GM21619 (cell line): ENCODE data around the gene PLK5.
"Not testable (repeated sequence)": the region's sequence is repeated elsewhere in the genome, so short reads cannot be mapped to it uniquely, and the experiment has no call there.

Experiments
- ATAC-seq: cut with Tn5 transposase; IDR thresholded peaks from one replicate; pipeline ENCODE4 v1.9.1; 2021; ENCODE audit not compliant: unreplicated experiment

The PLK5 gene

DNA sequence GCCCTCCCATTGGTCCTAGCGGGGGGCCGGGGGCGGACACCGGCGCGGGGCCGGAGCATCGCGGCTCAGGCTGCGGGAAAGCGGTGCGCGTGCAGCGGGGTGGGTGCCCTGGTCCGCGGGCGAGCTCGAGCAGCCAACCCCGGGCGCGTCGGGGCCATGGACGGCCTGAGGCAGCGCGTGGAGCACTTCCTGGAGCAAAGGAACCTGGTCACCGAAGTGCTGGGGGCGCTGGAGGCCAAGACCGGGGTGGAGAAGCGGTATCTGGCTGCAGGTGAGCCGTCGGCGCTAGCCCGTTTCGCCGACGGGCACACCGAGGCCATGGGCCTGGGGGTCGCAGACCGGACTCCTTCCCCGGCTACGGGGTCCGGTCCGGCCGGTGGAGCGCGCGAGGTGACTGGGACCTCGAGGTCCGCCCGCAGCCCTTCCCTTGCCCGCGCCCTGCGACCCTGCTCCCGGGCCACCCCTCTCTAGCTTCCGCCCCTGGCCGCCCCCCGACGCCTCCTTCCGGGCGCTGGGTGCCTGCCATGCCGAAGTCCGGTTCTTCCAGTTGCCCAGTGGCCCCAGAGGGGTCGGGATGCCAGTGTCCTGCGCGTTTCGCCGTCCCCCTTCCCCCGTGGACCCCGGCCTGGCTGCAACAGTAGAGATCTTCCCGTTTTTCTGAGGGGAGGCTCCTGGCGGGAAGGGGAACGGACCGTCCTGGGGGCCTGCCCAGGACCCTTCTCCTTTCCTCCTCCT, 32.6 kb upstream of the PLK5 start, which contains the start of gene REEP6:
TSS of gene REEP6 (plus strand) at position 68 of the 735 bp plus-strand sequence. CDS start at position 157, 89 bp downstream.
- ATAC-seq, result no peak

GRCh38 chr19:1491849-1492170, 32.1 kb upstream of the PLK5 start:
- no peak for ATAC-seq

GRCh38 chr19:1492474-1493006, 31.3 kb upstream of the PLK5 start:
- ATAC-seq, result no peak

DNA sequence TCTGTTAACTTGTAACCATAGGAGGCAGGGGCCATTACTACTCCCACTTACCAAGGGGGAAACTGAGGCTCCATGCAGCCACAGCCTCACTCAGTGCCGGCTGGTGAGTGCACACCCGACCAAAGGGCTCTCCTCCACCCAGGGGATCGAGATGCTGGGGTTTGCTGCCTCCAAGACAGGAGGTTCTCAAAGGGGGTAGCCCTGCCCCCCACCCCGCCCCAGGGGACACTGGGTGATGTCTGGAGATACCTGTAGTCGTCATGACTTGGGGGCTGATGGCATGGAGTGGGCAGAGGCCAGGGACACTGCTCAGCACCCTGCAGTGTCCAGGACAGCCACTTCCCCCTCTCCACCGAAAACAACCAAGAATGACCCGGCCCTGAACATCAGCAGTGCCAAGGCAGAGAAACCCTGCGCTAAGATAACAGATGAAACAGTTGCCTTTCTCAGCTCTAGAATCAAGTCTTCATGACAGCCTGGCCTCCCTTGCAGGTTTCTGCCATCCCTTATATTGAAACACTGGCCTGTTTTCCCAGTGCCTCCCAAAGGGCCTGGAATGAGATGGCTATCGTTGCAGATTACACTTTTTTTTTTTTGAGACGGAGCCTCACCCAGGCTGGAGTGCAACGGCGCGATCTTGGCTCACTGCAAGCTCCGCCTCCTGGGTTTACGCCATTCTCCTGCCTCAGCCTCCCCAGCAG, 29.6 kb upstream of the PLK5 start:
- ATAC-seq, result no peak

- no peak for ATAC-seq
Observed at GRCh38 chr19:1495051-1495798, 28.7 kb upstream of the PLK5 start.

- ATAC-seq, result no peak
Observed at GRCh38 chr19:1495799-1496713, 27.8 kb upstream of the PLK5 start.

DNA sequence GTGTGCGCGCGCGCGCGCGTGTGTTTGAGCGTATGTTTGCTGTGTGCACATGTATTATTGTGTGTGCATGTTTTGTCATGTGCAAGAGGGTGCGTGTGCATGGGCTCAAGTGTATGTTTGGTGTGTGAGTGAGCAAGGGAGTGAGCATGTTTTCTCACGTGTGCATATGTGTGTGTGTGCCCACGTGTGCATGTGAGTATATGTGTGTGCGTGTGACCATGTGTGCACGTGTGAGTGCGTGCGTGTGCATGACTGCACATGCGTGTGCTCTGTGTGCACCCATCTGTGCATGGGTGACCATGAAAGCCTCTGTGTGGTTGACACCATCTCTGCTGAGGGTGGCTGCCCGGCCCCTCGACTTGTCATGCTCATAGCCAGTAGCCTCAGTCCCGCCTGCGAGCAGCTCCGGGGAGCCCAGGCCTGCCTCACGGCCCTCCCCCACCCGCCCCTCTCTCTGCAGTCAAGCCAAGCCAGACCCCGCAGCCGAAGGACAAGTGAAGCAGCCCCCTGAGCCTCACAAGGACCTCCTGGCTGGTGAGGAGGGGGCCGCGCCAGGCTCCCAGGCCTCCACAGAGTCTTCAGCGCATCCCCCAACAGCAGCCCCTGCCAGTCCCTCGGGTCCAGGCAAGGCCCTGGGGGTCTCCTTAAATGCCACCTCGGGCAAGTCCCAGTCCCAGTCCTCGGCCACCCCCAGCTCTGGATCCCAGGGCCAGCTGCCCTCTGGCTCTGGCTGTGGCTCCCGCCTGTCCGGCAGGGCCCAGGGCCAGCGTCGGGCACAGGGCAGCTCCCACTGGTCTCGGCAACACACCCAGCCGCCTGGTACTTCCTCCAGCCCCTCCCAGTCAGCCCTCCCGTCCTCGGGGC, 26.9 kb upstream of the PLK5 start:
- no peak for ATAC-seq

- ATAC-seq, result no peak
Observed at GRCh38 chr19:1497578-1498235, 26.2 kb upstream of the PLK5 start.

GRCh38 chr19:1499231-1499630, 24.6 kb upstream of the PLK5 start:
- not testable (repeated sequence) for ATAC-seq

GRCh38 chr19:1501200-1501595, 22.7 kb upstream of the PLK5 start:
- no peak for ATAC-seq

- ATAC-seq, result no peak
Observed at GRCh38 chr19:1502433-1503088, 21.3 kb upstream of the PLK5 start.

- ATAC-seq, result no peak
Observed at GRCh38 chr19:1503089-1503924, 20.6 kb upstream of the PLK5 start.

DNA sequence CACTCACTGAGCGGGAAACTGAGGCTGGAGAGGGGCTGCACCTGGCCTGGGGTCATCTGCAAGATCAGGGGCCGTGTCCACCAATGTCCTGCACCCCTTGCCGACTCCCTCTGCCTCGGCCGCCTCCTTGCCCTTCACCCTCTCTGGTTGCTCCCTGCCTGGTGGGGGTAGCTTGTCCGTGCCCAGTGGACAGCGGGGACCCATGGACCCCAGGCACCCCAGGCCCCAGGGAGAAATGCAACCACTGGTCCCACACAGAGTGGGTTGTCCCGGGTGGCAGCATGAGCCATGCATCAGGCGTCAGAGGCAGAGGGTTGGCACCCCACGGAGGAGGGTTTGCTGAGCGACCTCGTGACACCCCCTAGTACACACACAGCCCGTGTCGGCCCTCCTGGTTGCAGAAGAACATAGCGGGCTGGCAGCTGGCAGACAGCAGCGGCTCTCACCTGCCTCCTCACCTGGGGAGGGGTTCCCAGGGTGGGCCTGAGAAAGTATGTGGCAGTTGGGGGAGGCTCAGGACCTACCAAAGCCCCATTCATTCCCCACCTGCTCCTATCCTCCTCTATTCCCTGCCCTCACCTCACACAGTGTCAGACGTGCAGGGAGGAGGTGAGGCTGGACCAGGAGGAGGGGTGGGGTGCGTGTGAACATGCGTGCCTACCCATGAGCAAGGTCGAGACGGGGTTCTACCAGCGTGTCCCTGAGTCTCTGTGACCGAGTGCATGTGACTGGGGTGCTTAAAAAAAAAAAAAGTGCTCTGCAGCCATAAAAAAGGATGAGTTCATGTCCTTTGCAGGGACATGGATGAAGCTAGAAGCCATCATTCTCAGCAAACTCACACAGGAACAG, 19.7 kb upstream of the PLK5 start:
- ATAC-seq, result no peak

GRCh38 chr19:1505012-1505411, 18.9 kb upstream of the PLK5 start:
- no peak for ATAC-seq

GRCh38 chr19:1505991-1506881, 17.6 kb upstream of the PLK5 start:
- no peak for ATAC-seq

DNA sequence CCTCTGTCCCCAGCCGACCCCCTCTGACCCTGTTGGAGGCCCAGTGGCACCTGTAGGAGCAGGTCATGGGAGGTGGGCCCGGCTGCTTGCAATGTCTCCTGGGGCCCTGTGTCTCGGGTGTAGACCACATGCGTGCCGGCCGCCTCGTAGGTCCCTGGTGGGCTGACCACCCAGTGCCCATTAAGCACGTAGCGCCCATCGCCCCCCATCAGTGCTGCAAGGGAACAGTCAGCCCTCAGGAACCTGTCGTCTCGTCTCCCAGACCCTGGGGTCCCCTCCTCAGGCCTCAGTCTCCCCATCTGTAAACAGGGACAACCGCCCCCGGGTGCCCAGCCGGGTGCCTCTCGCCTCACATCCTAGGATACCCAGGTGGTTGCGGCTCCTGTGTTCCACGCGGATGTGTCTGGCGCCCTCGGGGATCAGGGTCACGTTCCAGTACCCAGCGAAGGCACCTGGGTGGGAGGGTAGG, 16.7 kb upstream of the PLK5 start:
- no peak for ATAC-seq
